DMS53 treated with DMSO at 0.1 percent for 48 hours (cell line): Measurements from ENCODE around the gene DCAKD.
A peak's percentile ranks its signal among the peaks of the same experiment; 100 is the strongest.

ENCODE experiments used
- DNase-seq: peaks from one replicate; lab custom pipeline; 2025; ENCODE audit not compliant: unreplicated experiment; lab: John Stamatoyannopoulos, UW

Gene DCAKD

DNA sequence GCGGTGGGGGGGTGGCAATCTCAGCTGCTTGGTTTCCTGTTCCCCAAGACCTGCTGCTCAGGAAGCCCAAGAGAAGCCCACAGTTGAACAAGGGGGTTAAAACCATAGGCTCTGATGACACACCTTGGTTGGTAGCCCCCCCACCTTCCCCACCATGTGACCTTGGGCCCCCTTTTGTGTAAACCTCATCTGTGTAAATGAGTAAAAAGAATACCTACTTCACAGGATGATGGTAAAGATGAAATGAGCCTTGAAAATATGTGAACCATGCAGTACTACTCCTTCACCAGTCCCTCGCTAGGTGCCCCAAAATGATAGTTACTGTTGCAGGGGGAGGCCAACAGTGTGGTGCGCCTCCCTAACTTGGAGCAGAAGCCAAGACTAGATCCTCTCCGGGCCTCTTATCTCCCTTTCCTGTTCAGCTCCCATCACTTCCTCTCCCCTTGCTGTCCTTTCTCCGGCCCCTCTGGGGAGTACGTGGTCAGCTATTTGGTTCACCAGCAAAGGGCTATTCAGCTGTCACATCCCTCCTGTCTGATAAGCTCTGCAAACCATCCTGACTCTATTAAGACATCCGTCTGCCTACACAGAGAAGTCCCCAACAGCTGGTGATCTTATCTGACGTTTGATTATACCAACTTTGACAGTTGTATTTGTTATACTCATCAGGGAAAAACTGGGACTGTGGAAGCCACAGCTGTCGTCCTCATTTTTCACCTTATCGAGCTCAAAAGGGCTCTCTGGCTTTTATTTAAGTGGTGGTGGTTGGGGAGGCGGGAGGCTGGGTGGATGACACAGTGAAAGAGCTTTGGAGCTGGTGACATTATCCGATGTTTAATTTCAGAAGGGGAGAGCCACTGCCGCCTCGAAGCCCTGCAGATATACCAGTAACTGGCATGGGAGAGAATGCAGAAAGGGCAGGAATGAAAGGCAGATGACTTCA lies 19.9 kb downstream of the DCAKD start:
- DNase-seq = no peak

GRCh38 chr17:45030733-45031132 lies 20.7 kb downstream of the DCAKD start:
- no peak for DNase-seq

GRCh38 chr17:45029758-45030423 lies 21.5 kb downstream of the DCAKD start:
- no peak for DNase-seq

GRCh38 chr17:45029096-45029495 lies 22.3 kb downstream of the DCAKD start:
- no peak for DNase-seq

DNA sequence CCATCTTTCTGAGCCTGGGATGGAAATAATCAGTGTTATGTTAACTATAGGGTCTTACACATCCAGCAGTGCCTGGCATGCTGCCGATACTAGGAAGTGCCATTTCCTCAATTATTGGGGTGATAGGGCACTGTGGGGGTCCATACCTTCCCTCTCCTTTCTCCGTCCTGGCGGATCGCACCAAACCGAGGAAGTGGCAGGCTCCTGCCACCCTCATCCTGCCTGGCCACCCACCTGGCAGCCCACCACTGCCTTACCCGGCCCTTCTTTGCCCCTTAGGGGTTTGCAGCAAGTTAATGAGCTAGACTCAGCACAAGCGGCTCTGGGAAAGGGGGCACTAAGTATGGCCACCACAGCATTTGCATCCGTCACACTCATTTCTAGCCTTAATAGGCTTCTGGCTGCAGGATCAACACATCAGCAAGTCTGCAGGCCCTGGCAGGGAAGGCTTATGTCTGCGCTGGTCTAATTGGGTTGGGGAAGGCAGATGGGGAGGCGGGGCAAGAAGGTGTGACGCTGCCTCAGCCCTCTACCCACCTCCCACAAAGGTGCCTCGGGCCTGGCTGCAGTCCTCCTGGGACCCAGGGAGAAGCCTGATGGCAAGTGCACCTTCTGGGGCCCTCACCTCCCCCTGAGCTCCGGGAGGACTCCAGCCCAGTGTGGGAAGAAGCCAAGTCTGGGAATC lies 28.6 kb downstream of the DCAKD start:
- DNase-seq = no peak

GRCh38 chr17:45022288-45022648 lies 29.2 kb downstream of the DCAKD start:
- no peak for DNase-seq

- DNase-seq = peak; percentile 51
These were observed 29.7 kb downstream of the DCAKD start for GRCh38 chr17:45021607-45022287.

GRCh38 chr17:45020354-45021138 lies 30.9 kb downstream of the DCAKD start:
- DNase-seq = peak; percentile 25

DNA sequence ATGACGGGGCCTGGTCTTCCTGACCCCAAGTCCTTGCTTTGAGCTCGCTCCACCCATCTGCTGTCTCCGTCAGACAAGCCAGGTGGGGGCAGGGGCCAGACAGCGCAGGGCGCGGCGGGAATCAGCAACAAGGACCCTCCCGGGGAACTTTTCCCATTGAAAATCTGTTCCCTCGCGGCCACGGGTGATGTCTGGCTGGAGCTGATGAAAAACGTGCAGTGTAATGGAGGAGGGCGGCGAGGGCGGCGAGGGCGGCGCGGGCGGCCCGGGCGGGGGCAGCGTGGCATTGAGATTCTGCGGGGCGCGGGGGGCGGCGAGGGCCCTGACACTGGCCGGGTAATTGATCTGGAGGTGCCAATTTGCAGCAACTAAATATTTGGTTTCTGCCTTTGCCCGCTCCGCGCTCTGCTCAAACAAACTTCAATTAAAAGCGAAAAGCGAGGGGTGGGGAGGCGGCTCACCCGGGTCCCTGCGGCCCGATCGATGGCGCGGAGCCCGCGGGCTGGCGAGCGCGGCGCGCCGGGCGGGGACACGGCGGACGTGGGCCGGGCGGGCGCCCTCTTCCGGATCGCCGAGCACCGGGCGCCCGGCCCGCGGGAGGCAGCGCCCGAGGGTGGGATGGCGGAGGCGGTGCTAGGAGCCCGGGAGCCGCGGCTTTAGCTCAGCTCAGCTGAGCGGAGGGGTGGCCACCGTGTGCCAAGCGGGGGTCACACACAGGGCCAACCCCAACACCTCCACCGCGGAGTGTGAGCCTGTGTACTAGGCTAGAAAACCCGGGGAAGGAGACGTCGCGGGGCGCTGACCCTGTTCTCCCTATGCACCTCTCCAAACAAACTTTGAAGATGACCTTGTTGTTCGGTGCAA lies 32.4 kb downstream of the DCAKD start:
- peak; percentile 58 for DNase-seq

DNA sequence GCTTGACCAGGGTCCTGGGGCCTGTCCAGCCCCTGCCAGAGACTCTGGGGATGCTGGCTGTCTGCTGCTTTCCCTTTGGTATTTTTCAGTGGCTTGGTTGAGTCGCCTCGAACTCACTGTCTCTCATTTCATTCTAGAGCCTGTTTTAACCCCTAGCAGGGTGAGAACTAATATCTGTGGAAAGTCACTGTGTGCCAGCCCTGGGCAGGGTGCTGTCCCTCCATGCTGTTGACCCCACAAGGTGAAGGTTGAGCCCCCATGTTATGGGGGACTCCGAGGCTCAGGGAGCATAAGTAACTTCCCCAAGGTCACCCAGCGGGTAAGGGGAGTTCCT lies 33.0 kb downstream of the DCAKD start:
- DNase-seq = no peak

DNA sequence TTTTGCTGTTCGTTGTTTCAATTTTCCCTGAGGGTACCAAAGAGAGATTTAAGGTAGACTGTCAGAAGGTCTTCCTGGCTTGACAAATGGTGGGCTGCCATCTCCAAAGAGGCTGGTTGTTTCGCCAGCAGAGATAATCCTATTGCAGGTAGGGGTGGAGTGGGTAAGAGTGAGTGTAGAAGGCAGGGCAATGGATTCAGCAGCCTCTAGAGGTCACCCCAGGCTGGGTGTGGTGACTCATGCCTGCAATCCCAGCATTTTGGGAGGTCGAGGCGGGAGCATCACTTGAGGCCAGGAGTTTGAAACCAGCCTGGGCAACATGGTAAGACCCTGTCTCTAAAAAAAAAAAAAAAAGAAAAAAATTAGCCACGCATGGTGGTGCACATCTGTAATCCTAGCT lies 34.6 kb downstream of the DCAKD start:
- DNase-seq = no peak

DNA sequence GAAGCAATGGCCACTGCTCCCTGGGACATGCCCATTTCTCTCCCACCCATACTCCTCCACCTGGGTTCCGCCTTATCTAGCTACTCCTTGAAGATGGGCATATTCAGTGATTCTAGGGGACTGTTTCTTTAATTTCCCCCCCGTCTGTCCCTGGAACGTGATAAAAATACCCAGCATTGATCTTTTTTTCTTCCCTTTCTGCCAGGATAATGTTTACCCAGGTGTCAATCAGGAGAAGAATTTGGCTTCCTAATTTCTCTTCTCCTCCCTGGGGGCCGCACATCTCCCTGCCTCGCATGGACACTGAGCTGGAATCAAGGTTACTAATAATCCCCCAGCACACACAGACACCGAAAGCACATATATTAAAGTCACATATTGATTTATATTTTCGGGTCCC lies 35.2 kb downstream of the DCAKD start:
- no peak for DNase-seq

DNA sequence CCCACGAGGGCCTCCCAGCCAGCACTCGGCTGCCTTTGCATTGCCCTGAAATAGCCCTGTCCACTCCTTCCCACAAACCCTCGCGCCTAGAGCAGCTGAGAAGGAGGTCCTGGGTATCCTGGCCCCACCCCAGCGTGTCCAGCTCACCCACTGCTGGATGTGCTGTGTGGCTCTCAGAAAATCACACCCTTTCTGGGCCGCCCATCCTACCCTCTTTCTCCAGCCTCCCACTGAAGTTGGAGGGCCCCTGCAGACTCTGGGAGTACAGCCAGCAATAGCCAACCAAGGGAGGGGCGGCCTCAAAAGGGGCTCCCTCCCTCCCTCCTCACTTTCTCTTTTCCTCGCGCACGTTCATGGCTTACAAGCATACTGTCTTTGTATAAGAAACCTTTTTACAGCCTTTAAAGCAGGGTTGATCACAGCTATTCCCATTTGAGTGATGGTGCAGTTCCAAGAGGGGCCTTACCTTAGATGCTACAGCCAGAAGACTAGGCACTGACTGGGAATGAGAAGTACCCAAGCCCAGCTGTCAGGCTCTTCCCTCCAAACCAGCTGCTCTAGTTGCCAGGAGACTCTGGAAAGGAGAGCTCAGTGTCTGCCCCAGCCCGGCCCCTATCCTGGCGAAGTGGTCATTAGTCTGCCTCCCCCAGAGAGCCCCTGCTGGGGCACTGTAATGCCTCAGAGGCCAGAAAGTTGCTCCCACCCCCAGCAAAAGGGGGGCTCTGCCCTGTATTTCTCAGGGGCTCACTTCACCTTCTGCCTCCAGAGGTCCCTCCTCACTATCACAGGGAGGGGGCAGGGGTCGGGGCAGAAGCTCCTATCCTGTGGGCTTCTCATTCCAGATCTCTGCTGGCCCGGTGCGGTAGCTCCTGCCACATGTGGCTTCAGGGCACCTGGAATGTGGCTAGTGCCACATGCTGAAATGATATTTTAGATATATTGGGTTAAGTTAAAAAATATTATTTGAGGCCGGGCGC lies 38.1 kb downstream of the DCAKD start:
- no peak for DNase-seq

DNA sequence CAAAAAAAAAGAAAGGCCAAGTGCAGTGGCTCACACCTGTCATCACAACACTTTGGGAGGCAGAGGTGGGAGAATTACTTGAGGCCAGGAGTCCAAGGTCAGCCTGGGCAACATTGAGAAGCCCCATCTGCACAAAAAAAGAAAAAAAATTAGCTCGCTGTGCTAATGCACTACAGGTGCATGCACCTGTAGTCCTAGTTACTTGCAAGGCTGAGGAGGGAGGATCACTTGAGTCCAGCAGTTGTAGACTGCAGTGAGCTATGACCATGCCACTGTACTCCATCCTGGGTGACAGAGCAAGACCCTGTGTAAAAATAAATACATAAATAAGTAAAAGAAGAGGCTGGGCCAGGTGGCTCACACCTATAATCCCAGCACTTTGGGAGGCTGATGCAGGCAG lies 39.7 kb downstream of the DCAKD start:
- no peak for DNase-seq

- DNase-seq = no peak
These were observed 41.6 kb downstream of the DCAKD start for GRCh38 chr17:45009676-45010467.

DNA sequence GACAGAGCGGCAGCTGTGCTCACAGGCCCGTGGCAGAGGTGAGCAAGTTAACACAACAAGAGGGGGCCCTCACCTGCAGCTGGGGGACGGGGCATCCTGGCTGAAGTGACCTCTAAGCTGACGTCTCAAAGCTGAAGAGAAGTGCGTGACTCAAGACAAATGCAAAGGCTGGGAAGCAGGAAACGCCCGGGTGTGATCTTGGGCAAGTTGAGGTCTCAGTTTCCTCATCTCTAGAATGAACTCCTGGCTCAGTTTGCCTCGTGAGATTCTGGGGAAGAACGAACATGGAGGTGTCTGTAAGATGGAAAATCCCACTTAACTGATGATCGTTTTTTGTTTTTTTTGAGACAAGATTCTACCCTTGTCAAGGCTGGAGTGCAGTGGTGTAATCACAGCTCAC lies 43.2 kb downstream of the DCAKD start:
- peak; percentile 29 for DNase-seq

GRCh38 chr17:45006927-45007461 lies 44.4 kb downstream of the DCAKD start:
- no peak for DNase-seq
